DOHH2 (cell line): ENCODE results near the gene MACROD1.

Experiments
- H3F3A ChIP-seq: fragments of 200-600 bp; sonication (generic), shearing (Covaris generic); 2 replicates; pipeline ENCODE4 v1.6.0; 2016; ENCODE audit warnings: antibody characterized with exemption, mild to moderate bottlenecking; ENCODE audit not compliant: control insufficient read depth, insufficient read depth
- H3K27ac ChIP-seq: fragments of 200-600 bp; sonication (generic); 2 replicates; pipeline ENCODE4 v1.5.1; 2014; ENCODE audit warnings: low read depth, mild to moderate bottlenecking, low read length, moderate library complexity
- H3K27me3 ChIP-seq: fragments of 200-600 bp; sonication (generic); 2 replicates; pipeline ENCODE4 v1.6.1; 2014; ENCODE audit warnings: mild to moderate bottlenecking, low read length, mixed read lengths; ENCODE audit not compliant: control insufficient read depth
- H3K36me3 ChIP-seq: fragments of 200-600 bp; sonication (generic); 2 replicates; pipeline ENCODE4 v1.6.1; 2014; ENCODE audit warnings: mild to moderate bottlenecking, low read length, moderate library complexity, mixed read lengths; ENCODE audit not compliant: control insufficient read depth
- H3K4me1 ChIP-seq: fragments of 200-600 bp; sonication (generic); 2 replicates; pipeline ENCODE4 v1.6.1; 2014; ENCODE audit warnings: mild to moderate bottlenecking, low read length, mixed read lengths; ENCODE audit not compliant: control insufficient read depth
- H3K4me2 ChIP-seq: fragments of 200-600 bp; sonication (generic); 2 replicates; pipeline ENCODE4 v1.6.0; 2014; ENCODE audit warnings: mild to moderate bottlenecking, low read length, moderate library complexity
- H3K4me3 ChIP-seq: fragments of 200-600 bp; sonication (generic); 2 replicates; pipeline ENCODE4 v1.5.1; 2014; ENCODE audit warnings: mild to moderate bottlenecking, low read length, mixed read lengths
- H3K79me2 ChIP-seq: fragments of 200-600 bp; sonication (generic); 2 replicates; pipeline ENCODE4 v1.6.1; 2014; ENCODE audit warnings: mild to moderate bottlenecking, low read length, mixed read lengths; ENCODE audit not compliant: control insufficient read depth
- H3K9me2 ChIP-seq: fragments of 200-600 bp; sonication (generic); replicated peaks from 2 replicates; pipeline ENCODE4 v1.6.1; 2014; ENCODE audit warnings: mild to moderate bottlenecking, low read length, mixed read lengths; ENCODE audit not compliant: control insufficient read depth
- H3K9me3 ChIP-seq: fragments of 200-600 bp; sonication (generic); 2 replicates; pipeline ENCODE4 v1.6.1; 2014; ENCODE audit warnings: antibody characterized with exemption, low read length, mixed read lengths; ENCODE audit not compliant: control insufficient read depth, insufficient read depth
- H4K20me1 ChIP-seq: fragments of 200-600 bp; sonication (generic); 2 replicates; pipeline ENCODE4 v1.6.0; 2014; ENCODE audit warnings: low read depth, mild to moderate bottlenecking, antibody characterized with exemption, low read length, moderate library complexity; ENCODE audit not compliant: control insufficient read depth, insufficient read depth
- EZH2phosphoT487 ChIP-seq: fragments of 200-600 bp; sonication (generic); IDR thresholded peaks from 2 replicates; pipeline ENCODE4 v1.6.1; 2017; ENCODE audit warnings: borderline replicate concordance, mild to moderate bottlenecking, antibody characterized with exemption, low read length, moderate library complexity, mixed read lengths
- TF ChIP-seq, protein P1 (sequence below): fragments of 200-600 bp; sonication (generic); IDR thresholded peaks from one replicate; pipeline ENCODE4 v1.5.1; 2014; ENCODE audit warnings: antibody characterized with exemption, mild to moderate bottlenecking, low read depth, low read length; ENCODE audit not compliant: poor library complexity, severe bottlenecking

The MACROD1 gene

DNA sequence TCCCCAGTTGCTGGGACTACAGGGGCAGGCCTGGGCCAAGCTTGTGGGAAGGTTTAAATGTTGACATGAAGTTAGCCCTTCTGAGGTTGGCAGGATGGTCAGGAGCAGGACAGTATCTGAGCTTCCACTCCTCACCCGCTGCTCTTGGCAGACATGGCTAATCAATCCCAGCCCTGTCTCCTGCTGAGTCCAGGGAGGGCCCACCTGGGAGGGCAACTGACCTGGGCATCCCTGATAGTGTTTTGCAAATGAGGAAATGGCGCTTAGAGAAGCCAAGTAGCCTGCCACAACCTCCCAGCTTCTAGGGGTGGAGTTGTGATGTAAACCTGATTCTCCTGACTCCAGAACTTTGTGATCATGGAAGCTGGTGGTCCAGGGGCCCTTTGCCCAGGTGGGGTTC, 113.5 kb downstream of the MACROD1 start:
- Histone ChIP-seq H3K9me2 (no peaks in the 10 kb centered on the region), H3K4me3 (no peak overlapping the region), H4K20me1 (no peaks in the 10 kb centered on the region), H3K9me3 (no peaks in the 10 kb centered on the region), H3K27me3 (no peaks in the 10 kb centered on the region), H3K36me3 (no peaks in the 10 kb centered on the region), H3K4me2 (no peak overlapping the region), H3F3A (no peaks in the 10 kb centered on the region), H3K79me2 (no peaks in the 10 kb centered on the region), H3K4me1 (no peaks in the 10 kb centered on the region), H3K27ac (no peak overlapping the region)
- no peak for TF ChIP-seq EZH2phosphoT487
- TF ChIP-seq, protein P1, sequence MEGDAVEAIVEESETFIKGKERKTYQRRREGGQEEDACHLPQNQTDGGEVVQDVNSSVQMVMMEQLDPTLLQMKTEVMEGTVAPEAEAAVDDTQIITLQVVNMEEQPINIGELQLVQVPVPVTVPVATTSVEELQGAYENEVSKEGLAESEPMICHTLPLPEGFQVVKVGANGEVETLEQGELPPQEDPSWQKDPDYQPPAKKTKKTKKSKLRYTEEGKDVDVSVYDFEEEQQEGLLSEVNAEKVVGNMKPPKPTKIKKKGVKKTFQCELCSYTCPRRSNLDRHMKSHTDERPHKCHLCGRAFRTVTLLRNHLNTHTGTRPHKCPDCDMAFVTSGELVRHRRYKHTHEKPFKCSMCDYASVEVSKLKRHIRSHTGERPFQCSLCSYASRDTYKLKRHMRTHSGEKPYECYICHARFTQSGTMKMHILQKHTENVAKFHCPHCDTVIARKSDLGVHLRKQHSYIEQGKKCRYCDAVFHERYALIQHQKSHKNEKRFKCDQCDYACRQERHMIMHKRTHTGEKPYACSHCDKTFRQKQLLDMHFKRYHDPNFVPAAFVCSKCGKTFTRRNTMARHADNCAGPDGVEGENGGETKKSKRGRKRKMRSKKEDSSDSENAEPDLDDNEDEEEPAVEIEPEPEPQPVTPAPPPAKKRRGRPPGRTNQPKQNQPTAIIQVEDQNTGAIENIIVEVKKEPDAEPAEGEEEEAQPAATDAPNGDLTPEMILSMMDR: no peak

DNA sequence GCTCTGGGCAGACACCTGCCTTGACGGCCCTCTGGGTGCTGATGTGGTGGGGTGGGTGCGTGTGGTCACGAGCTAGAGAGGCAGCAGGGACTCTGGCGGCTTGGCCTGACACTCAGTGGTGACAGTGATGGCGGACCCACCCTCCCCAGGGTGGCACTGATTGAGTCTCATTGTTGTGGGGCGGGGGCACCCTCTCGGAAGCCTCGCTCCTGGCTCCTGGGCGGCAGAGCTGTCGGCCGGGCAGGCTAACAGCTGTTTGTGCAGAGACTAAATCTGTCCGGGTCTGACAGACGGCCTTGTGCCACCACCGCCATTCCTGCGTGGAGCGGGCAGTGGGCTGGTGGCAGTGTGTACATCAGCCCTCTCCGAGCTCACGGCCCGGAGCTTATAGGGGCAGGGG, 114.6 kb downstream of the MACROD1 start:
- no peaks in the 10 kb centered on the region for H3K9me2 ChIP-seq

DNA sequence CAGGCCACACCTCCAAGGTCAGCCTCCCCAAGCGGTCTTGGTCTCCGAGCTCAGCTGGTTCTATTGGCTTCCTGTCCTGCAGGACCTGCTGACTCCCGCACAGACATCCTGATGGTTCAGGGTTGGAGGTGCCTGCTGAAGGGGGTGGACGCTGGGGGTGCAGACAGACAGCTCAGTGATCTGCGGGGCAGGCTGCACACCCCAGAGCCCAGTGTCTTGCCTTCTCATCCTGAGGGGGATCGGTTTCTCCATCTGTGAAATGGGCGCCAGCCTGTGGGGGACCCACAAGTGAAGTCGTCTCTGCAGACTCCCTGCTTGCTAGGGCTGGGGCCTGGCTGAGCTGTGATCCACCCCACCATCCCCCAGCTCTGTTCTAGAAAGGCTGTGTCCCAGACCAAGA, 116.4 kb downstream of the MACROD1 start:
- no peaks in the 10 kb centered on the region for H4K20me1 ChIP-seq
- no peaks in the 10 kb centered on the region for H3F3A ChIP-seq
- H3K4me1 ChIP-seq: no peaks in the 10 kb centered on the region
- H3K27ac ChIP-seq: no peak overlapping the region
- no peaks in the 10 kb centered on the region for H3K79me2 ChIP-seq
- no peaks in the 10 kb centered on the region for H3K9me2 ChIP-seq
- no peak overlapping the region for H3K4me2 ChIP-seq
- TF ChIP-seq EZH2phosphoT487: no peak
- TF ChIP-seq, protein P1: no peak
- H3K9me3 ChIP-seq: no peaks in the 10 kb centered on the region
- H3K27me3 ChIP-seq: no peaks in the 10 kb centered on the region
- no peak overlapping the region for H3K4me3 ChIP-seq
- H3K36me3 ChIP-seq: no peaks in the 10 kb centered on the region

More for the DNA sequence above, 114.6 kb downstream of the MACROD1 start:
- no peaks in the 10 kb centered on the region for H3K9me3 ChIP-seq
- H4K20me1 ChIP-seq: no peaks in the 10 kb centered on the region
- H3K27me3 ChIP-seq: no peaks in the 10 kb centered on the region
- no peaks in the 10 kb centered on the region for H3K4me1 ChIP-seq
- no peak overlapping the region for H3K4me2 ChIP-seq
- H3K36me3 ChIP-seq: no peaks in the 10 kb centered on the region
- no peak overlapping the region for H3K27ac ChIP-seq
- no peak overlapping the region for H3K4me3 ChIP-seq
- TF ChIP-seq, protein P1: no peak
- TF ChIP-seq EZH2phosphoT487: no peak
- H3F3A ChIP-seq: no peaks in the 10 kb centered on the region
- H3K79me2 ChIP-seq: no peaks in the 10 kb centered on the region
